GM18907 (cell line): Measurements from ENCODE around the gene FAM229B.
"Not testable (repeated sequence)": the region's sequence is repeated elsewhere in the genome, so short reads cannot be mapped to it uniquely, and the experiment has no call there.

Experiments used
- ATAC-seq: cut with Tn5 transposase; IDR thresholded peaks from one replicate; pipeline ENCODE4 v1.9.1; 2021; ENCODE audit warnings: mild to moderate bottlenecking, moderate library complexity; ENCODE audit not compliant: unreplicated experiment

Gene FAM229B

GRCh38 chr6:112062966-112063365, 24.4 kb upstream of the FAM229B start:
- no peak for ATAC-seq

DNA sequence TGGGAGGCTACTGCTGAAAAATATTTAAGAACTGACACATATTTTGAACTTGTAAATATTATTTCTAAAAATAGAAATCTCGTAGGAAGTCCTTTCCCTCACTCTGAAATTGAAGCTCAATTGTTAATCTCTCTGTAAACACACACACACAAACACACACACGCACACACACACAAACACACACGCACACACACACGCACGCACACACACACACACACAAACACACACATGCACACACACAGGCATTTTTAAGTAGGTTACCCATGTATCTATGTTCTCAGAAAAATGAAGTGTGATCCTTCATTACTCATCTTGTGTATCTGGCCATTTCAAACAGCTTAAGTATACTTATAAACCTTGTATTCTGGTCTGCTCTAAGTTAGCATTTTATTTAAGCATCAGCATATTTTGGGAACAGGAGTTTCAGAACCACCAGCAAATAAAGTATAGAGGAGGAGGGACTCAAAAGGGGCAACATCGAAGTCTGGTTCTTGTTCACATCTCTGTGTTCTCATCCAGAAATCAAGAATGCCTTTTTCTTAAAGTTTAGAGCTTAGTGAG, 21.9 kb upstream of the FAM229B start:
- ATAC-seq: no peak

DNA sequence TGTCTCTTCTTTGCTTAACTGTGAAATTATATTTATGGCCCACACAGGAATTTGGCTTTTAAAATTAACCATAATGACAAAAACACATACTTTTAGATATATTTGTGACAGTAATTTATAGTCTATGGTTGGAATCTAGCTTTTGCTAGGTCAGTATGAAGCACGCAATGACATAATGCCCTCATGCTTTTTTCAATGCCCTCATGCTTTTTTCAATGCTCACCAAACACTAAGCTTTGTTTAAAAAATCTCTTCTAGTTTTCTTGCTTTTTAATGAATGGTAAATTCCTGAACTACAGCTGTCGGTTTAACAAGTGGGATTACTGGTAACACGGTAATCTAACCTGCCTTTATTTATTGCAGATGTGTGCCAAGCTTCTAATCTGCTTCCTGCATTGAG, 20.8 kb upstream of the FAM229B start:
- ATAC-seq: no peak

DNA sequence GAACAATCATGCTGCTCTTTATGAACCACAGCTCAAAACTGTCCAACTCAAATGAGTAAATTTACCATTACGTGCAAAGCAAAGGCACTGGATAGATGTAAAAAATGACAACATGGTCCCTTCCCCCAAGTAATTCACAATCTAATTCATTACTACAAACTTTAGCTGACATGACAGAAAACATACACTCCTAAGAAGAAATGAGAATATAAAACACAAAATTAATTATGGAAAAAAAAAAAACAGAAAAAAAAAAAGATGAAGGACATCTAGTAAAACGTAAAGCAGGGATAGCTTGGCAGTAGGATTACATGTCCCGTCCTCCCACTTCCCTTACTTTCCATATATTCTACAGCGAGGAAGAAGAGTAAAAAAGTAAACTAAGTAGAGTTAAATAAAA, 5.8 kb upstream of the FAM229B start:
- no peak for ATAC-seq

- no peak for ATAC-seq
These were observed 1.9 kb upstream of the FAM229B start for GRCh38 chr6:112085286-112086065.

- ATAC-seq: peak; percentile 30
These were observed 651 bp upstream of the FAM229B start for GRCh38 chr6:112086744-112087135.

DNA sequence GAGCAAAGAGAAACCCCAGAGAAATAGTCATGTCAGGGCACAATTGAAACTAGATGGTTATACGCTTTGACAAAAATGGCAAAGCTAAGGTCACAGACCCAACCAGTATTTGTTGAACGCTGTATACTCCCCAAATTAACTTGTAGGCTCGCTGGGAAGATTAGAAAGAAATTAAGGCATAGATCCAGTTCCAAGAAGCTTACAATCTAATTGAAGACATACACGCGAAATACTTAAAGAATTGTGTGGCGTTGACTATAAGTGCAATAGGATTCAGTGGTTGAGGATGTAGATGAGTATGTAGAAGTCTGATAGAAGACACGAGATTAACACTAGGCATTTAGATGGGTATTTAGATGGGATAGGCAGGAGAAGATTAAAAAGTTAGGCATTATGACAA, 525 bp downstream of the FAM229B start:
- no peak for ATAC-seq

- ATAC-seq: no peak
These were observed 9.5 kb downstream of the FAM229B start for GRCh38 chr6:112096901-112097300.

DNA sequence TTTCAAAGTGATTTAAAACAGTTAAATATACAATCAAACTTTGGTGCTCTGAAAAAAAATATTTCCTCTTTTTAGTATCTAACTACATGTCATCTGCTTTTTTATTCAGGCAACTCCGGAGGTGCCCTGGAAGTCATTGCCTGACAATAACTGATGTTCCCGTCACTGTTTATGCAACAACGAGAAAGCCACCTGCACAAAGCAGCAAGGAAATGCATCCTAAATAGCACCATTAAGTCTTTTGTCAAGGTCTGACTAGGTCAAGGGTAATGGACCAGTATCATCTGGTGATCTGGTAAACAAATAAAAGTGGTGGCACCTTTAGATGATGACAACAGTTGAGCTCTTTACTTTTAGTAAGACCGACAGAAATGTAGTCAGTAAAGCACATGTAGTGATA, 13.2 kb downstream of the FAM229B start:
- ATAC-seq: no peak

DNA sequence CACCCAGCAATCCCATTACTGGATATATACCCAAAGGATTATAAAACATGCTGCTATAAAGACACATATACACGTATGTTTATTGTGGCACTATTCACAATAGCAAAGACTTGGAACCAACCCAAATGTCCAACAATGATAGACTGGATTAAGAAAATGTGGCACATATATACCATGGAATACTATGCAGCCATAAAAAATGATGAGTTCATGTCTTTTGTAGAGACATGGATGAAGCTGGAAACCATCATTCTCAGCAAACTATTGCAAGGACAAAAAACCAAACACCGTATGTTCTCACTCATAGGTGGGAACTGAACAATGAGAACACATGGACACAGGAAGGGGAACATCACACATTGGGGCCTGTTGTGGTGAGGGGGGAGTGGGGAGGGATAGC, 18.6 kb downstream of the FAM229B start:
- ATAC-seq: not testable (repeated sequence)

DNA sequence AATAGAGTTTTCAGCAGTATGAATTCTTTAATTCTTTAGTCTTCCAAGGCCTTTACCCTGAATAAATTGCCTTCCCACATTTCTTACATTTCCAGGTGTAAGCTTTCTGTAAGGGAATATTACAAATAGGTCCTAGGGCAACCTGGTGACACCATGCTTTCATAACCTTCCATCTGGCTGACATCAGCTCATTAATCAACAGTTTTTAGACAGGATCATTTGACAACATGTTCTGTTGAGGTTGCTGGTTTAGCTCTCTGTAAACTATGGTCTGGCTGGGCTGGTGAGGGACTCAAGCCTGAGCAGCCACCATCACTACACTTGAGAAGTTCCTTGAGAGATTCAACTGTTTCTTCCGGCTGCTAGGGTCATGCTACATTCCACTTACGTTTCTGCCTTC, 19.2 kb downstream of the FAM229B start:
- no peak for ATAC-seq

DNA sequence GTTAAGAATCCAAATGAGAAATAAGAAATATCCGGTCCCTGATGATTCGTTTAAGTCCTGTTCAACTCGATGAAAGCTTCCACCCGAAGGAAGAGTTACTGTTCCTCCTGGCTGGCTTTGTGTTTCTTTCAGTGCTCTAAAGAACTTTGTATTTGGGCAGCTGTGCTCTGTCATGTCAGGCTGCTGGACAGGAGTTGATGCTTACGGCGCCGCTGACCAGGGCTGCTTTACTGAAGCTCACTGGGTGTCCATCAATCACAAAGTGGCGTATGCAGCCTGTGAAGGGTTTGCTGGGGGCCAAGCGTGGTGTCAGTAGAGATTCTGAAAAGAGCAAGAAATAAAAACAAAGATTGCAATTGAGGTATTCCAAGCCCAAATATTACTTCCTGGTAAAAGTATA, 21.9 kb downstream of the FAM229B start:
- no peak for ATAC-seq

DNA sequence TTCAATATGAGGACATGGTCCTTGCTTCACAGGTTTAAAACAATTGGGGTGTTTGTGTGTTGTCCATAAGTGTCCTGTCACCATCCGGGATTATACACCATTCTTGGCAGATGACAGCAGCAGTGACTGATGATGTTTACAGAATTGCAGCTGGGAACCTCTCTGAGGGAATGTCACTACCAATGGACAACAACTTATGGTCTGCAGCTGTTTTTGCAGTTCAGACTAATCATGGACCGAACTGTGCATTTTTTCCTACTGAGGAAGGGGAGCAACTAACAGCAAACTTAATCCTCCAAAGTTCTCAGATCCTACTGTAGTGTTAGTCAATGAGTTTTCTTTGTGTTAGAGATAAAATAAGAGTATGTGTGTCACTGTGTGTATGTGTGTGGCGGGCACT, 26.0 kb downstream of the FAM229B start:
- no peak for ATAC-seq

GRCh38 chr6:112113918-112114317, 26.5 kb downstream of the FAM229B start:
- ATAC-seq: no peak

GRCh38 chr6:112114577-112115223, 27.3 kb downstream of the FAM229B start:
- ATAC-seq: no peak

DNA sequence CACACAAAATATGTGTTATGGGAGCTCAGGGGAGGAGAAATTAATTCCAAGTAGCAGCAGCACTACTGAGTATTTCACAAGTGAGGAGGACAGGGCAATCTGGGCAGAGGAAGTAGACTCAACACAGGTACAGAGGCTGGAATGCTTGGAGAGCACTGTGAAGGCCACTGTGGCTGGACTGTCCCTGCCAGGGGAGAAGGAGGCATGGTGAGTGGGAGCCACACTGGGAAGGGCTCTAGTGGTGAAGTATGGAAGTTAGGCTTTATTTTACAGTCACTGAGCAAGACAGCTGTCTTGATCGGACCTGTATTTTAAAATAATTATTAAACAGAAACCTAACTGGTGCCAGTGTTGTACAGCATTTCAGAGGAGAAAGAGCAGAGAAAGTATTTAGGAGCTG, 28.8 kb downstream of the FAM229B start:
- ATAC-seq: no peak

DNA sequence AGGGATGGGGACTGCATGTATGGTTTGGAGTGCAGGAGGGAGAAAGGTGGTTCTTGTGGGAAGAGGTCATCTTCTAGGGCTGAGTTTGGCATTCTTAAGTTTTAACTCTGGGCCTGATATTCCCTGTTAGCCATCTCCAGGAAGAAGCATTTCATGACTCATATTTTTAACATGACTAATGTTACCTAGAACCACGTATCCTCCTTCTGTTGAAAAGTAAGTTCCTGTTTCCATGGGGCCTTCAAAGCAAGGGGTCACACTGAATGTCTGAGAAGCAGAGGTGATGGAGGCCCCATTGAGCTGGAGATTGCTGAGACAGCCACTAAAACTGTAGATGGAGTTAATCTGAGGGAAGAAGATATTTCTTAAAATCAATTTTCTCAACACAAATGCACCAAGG, 30.2 kb downstream of the FAM229B start:
- no peak for ATAC-seq

DNA sequence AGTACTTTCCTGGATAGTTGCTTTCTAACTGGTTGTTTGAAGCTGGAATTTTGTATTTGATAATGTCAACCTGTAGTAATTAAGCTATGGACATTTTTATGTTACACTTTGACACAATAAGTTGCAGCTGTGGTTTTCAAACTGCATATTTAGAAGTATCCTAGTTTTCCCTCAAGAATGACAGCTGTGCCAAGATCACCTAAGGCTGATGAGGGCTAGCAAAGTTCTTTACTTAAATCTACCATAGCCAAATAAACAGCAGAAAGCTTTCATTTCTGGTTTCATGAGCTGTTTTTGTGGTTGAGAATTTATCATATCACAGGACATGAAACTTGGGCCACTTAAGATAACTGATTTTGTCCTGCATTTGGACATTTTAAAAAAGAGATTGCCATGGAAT, 30.6 kb downstream of the FAM229B start:
- no peak for ATAC-seq

DNA sequence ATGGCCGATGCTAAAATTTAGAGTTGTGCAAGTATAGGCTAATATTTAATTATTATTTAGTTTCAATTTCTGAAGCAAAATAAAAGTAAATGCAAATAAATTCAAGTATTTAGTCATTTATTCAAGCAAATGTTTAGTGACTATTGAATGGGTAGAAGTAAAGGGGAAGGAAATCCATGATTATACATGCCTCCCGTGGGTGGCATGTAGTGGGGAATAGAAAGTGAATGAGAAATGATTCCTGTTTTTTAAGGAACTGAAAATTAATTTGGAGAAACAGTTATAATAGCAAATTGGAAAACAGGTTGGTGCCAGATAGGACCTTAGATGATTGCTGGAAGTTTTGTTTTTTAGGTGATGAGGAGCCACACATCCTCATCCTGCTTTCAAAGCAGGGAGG, 35.4 kb downstream of the FAM229B start:
- no peak for ATAC-seq

- ATAC-seq: no peak
These were observed 36.6 kb downstream of the FAM229B start for GRCh38 chr6:112123982-112124381.

DNA sequence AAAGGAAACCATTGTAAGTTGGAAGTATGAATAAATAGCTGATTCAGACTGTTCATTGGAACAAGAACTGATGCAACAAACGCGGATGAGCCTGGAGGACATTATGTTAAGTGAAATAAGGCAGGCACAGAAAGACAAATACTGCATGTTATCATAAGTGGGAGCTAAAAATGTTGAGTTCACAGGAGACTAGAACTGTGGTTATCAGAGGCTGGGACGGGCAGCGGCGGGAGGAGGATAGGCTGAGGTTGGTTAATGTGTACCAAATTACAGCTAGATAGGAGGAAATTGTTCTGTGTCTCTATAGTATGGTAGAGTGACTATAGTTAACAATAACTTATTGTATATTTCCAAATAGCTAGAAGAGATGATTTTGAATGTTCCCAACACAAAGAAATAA, 40.8 kb downstream of the FAM229B start:
- ATAC-seq: no peak

- ATAC-seq: no peak
These were observed 43.5 kb downstream of the FAM229B start for GRCh38 chr6:112130878-112131277.
